Stimulated activated CD4-positive, alpha-beta T cell treated with anti-CD3 and anti-CD28 coated beads, Interleukin-4, amount 100 ng/mL, for 24 hours (primary cell): ENCODE measurements around the gene ZNF664.

Source experiments
- DNase-seq: peaks from one replicate; pipeline ENCODE4 v3.0.0-alpha.2; 2020

The ZNF664 gene

GRCh38 chr12:124036171-124036598 lies 63.2 kb downstream of the ZNF664 start:
- no peak for DNase-seq

DNA sequence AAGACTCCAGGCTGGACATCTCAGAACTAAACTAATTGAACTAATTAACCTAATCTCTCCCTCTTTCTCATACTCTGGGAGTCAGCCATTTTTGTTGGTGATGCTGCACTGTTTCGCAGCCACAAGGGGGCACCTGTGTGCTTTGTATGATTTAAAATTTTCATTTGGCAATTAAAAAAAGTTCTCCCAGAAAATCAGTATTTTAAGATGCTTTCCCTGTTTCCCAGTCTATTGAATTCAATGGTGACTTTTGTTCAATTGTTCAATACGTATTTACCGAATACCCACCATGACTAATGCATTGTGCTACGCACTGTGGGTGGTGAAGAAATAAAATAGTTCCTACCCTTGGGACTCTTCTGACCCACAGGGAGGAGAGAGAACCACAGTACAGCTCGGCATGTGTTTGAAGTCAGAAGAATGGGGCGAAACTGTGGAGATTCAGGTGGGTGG lies 63.7 kb downstream of the ZNF664 start:
- peak; percentile 53 for DNase-seq

DNA sequence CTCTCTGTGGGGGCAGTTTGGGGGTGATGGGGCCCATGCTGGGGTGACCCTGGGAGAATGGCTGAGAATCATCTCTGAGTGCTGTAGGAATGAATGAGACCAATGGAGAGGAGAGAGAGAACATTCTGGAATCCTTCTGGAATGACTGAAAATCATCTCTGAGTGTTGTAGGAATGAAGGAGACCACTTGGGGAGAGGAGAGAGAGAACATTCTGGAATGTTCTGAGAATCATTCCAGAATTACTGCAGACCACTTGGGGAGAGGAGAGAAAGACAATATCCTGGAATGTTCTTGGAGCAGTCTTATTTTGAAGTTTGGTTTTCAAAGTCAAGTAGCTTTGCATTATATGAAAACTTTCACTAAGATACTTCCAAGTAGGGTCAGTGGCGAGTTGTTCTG lies 64.3 kb downstream of the ZNF664 start:
- no peak for DNase-seq

GRCh38 chr12:124039276-124039675 lies 66.3 kb downstream of the ZNF664 start:
- DNase-seq, result no peak

GRCh38 chr12:124040291-124040690 lies 67.3 kb downstream of the ZNF664 start:
- no peak for DNase-seq

DNA sequence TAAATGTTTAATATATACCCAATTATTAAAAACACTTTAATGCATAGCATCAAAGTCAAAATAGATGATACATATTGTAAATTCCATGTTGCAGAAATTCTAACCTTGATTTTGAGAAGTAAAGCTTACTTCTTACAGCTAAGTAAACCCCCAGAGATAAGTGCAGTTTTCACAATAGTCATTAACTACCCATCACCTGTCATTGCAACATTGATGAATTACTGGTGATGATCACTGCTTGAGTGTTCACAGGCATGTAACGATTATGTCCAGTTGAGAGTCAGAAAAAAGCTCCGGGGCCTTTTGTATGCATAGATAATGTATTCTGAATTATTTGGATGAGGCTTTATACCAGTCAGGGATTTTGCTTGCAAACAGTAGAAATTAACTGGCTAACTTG lies 67.7 kb downstream of the ZNF664 start:
- no peak for DNase-seq

- DNase-seq, result no peak
These were observed 68.9 kb downstream of the ZNF664 start for GRCh38 chr12:124041907-124042306.

GRCh38 chr12:124044021-124044420 lies 71.0 kb downstream of the ZNF664 start:
- DNase-seq, result no peak

DNA sequence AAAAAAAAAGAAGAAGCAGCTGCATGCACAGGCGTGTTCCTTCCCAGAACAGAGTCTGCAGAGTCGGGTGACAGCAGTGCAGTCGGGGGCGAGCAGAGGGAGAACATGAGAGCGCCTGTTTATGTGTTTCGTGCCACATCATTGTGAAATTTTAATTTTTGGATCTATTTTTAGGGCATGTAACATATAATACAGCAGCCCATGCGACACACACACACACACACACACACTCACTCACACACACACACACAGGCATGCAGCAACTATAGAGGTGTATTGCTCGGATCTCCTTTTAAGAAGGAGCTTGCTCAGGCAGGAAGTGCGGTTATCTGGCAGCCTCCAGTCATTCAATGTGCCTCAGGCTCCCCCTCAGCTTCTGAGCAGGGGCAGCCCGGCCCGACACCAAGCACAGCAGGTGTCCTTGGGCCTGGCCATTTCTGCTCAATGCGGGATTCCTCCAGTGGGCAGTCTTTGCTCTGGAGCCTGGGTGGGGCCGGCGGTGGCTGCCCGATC lies 71.8 kb downstream of the ZNF664 start:
- DNase-seq, result no peak

- DNase-seq, result no peak
These were observed 72.8 kb downstream of the ZNF664 start for GRCh38 chr12:124045671-124046455.

GRCh38 chr12:124046456-124046740 lies 73.4 kb downstream of the ZNF664 start:
- no peak for DNase-seq

GRCh38 chr12:124047045-124047566 lies 74.1 kb downstream of the ZNF664 start:
- no peak for DNase-seq

DNA sequence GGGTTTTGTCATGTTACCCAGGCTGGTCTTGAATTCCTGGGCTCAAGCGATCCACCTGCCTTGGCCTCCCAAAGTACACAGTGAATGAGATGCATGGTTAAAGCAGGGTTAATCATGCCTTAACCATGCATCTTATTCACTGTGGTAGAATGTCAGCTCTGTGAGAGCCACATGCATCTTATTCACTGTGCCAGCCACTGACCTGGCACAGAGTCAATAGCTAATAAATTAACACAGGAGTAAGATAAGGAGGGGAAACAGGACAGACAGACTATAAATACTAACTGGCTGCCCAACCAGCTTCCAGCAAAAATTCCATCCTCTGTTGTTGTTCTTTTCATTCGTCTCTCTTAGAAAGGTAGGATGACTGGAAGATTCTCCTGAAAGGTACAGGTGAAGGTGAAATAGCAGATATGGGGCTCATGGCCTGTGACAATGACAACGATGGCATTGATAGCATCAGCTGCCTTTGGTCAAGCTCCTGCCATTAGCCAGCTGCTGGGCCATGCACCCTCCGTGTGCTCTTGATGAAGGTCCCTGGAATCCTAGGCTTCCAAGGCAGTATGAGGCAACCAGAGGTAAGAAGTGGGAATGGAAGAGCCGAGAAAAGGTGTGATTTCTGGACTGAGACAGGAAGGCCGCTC lies 76.6 kb downstream of the ZNF664 start:
- DNase-seq, result no peak

DNA sequence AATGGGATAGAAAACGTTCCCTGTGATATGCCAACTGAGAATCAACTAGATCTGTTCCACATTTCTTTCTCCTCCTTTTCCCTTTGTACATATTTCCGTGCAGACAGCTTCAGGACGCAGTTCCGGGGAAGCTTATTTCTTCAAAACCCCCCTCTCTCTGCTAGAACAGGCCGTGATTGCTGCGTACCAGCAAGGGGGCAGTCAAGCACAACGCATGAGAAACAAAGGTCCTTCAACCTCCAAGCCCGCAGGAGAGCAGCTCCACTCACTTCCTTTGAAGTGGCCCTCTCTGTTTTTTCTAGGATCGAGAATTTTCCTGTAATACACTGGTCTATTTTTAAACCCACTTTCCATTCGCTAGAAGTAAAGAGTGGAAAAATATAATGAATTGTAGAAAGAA lies 80.8 kb downstream of the ZNF664 start:
- DNase-seq, result no peak

DNA sequence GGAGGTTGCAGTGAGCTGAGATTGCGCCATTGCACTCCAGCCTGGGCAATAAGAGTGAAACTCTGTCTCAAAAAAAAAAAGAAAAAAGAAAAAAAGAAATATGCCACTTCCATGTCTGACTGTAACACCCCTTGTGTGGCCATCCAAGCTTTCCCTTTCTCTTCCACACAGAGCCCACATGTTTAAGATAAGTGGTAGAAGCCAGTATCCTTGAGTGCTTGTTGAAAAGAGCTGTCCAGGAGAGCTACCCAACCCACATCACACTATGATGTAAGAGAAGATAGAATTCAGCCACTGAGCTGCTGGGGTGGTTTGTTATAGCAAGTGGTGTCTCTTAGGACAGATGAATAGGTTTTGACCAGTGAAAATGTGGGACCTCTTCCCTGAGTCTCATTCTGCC lies 82.1 kb downstream of the ZNF664 start:
- DNase-seq, result no peak

DNA sequence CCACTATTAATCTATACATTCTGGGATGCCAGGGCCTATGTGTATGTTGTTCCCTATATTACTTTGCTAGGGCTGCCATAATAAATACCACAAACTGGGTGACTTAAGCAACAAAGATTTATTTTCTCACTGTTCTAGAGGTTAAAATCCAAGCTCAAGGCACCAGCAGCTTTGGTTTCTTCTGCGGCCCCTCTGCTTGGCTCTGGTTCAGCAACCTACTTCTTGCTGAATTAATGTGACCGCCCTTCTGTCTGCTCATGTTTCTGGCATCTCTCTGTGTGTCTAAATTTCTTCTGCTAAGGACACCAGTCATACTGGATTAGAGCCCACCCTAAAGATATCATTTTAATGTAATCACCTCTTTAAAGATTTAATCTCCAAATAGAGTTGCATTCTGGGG lies 84.7 kb downstream of the ZNF664 start:
- DNase-seq, result no peak

GRCh38 chr12:124059752-124060151 lies 86.7 kb downstream of the ZNF664 start:
- no peak for DNase-seq
